ENCODE data around the gene SUMO3.
"Not testable (repeated sequence)": the region's sequence is repeated elsewhere in the genome, so short reads cannot be mapped to it uniquely, and the experiment has no call there.

The SUMO3 gene

DNA sequence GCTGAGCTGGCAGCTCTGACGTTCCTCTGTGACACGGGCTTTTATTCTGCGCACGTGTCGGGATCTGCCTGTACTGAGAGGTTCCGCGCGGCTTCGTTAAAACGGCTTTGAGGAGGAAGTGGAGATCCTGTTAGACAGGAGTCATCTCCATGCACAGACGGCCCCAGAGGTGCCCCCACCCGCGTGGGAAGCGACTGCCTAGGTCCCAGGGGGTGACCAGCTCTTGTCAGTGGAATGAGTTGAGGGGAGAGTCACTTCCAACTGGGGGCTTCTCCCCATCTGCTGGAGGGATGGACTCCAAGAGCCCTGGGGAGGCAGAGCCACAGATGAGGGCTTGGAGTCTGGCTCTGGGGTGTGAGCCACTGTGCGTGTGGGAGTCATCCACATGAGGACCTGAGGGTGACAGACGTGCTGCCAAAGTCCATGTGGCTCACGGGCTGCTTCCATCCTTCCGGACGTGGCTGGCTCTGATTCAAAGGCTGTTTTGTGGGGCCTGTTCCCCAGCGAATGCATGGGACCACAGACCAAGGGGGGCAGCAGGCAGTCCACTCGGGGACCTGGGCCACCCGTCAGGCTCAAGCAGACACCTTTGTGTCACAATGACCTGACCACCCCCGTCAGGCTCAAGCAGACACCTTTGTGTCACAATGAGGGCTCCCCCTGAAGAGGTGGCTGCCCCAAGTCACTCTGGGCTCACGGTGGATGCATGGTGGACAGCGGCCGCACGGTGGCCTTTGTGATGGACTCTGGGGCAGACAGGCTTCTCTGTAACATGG lies 28.8 kb upstream of the SUMO3 start:
- no peak for DNase-seq

- DNase-seq: no peak
These were observed 28.3 kb upstream of the SUMO3 start for GRCh38 chr21:44846224-44846484.

- peak; percentile 32 for DNase-seq
These were observed 27.8 kb upstream of the SUMO3 start for GRCh38 chr21:44845418-44846223.

DNA sequence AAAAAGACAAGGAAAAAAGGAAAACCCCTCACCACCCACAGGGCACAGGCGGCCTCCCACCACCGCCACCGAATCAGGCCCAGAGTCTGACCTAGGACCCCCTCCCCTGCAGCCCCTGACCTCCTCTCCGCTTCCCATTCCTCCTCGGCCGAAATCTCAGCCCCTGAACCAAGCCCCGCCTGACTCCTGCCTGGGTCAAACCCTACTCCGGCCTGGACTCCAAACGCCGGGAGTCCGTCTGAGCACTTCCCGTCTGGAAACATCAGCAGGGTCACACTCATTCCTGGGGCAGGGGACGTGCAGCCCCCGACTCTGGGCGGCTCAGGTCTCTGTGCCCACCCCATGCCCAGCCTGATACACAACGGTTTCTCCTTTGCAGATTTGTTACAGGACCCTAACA lies 26.4 kb upstream of the SUMO3 start:
- no peak for DNase-seq

GRCh38 chr21:44842721-44843445 lies 25.0 kb upstream of the SUMO3 start:
- no peak for DNase-seq

DNA sequence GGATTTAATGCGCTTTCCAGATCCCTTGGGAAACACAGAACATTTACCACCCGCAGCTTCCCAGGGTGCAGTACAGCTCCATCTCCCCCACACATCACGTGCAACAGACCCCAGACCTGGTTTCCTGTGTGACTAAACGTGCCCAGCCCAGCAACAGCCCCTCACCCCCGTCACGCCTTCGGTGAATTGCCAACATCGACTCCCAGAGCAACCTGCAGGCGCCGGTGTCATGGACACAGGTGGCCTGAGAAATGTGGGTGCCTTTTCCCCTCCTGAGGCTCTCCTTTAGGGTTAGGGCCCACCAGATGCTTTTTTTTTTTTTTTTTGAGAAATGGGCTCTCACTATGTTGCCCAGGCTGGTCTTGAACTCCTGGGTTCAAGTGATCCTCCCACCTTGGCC lies 24.2 kb upstream of the SUMO3 start:
- DNase-seq: no peak

DNA sequence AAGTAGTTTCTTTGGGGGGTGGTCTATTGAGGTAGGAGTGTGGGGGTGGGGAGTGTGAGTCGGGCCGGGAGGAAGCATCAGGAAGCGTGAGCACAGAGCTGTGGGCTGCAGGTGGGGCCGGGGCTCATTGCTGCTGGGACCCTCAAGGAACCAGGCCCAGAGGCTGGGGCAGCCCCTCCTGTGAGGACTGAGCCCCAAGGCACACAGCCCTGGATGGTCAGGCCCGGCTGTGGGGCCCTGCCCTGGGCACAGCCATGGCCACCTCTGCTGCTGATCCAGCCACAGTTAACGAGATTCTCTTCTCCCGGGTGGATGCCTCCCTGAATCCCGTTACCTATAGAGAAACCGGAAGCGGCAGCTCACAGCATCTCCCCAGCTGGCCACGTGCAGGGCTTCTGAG lies 22.9 kb upstream of the SUMO3 start:
- DNase-seq: no peak

DNA sequence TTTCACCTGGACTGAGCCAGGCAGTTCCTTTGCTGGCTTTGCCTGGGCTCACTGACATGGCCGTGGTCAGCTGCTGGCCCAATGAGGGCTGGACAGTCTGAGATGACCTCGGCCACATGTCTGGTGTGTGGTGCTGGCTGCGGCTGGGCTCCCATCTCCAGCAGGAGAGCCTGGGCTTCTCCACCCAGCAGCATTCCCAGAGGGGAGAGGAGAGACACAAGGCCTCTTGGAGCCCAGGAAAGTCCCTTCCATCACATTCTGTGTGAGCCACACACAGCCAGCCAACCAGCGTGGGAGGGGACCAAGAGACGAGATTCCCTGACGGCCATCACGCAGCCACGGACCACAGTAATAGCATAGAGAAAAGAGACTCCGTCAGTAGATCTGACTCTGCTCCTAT lies 21.1 kb upstream of the SUMO3 start:
- DNase-seq: no peak

DNA sequence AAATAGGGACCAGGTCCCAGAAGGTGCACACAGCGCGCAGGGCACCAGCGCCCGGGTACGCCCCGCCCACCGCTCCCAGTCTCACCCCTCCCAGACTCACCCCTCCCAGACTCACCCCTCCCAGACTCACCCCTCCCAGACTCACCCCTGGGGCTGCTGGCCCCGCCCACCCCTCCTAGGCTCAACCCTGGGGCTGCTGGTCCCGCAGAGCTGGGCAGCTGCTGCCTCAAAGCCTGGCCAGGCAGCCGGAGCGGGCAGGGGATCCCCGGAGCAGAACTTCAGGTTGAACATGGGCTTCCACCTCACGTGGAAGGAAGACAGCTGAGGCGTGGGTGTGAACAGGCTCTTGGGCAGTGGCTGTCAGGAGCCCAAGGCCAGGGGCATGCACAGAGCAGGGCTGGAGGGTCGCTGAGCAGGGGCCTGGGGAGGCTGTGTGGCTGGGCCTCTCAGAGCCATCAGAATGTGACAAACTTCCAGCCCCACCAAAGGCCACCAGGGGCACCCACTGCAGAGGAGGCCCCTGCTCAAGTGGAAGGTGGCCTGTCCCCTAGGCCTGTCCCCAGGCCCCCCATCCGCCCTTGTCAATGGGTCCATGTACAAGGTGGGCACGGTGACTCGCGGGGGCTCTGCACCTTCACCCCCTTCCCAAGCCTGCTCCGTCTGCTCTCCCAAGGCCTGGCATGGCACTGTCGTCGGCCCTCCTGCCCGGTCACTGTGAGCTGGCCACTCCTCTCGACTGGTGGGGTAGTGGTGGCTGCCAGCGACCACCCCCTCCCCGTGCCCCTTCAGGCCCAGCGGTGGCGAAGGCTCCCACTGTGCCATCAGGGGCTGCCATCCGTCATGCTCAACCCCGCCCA lies 20.4 kb upstream of the SUMO3 start:
- DNase-seq: no peak

GRCh38 chr21:44837537-44837936 lies 19.7 kb upstream of the SUMO3 start:
- no peak for DNase-seq

GRCh38 chr21:44836666-44837471 lies 19.0 kb upstream of the SUMO3 start:
- DNase-seq: no peak

- no peak for DNase-seq
These were observed 18.4 kb upstream of the SUMO3 start for GRCh38 chr21:44836349-44836665.

- DNase-seq: no peak
These were observed 17.7 kb upstream of the SUMO3 start for GRCh38 chr21:44835647-44835973.

DNA sequence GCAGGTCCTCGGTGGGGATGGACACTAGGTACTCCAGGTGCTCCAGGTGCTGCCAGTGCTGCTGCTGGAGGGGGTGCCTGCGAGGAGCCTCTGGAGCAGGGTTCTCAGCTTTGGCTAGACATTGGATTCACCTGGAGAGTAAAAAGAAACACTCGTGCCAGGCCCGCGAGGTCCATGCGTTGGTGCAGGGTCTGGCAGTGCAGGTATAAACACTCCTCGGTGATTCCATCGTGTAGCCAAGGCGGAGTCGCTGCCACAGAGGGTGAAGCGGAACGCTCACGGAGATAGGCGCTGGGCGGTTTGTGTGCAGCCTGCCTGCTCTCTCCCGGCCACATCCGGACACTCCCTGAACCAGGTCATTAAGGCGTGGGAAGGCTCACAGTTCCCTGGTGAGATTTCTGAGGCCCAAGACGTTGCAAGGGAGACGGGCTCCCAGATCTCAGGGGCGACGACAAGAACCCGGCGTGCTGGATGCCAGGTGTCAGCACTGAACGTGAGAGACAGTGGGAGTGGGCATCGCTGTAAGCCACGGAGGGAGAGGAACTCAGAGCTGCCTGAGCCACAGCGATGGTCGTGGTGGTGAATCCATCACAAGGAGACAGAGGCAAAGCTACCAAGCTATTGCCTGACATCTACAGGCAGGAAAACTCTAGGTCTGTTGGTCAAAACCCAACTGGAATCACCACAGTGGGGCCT lies 17.2 kb upstream of the SUMO3 start:
- DNase-seq: no peak

DNA sequence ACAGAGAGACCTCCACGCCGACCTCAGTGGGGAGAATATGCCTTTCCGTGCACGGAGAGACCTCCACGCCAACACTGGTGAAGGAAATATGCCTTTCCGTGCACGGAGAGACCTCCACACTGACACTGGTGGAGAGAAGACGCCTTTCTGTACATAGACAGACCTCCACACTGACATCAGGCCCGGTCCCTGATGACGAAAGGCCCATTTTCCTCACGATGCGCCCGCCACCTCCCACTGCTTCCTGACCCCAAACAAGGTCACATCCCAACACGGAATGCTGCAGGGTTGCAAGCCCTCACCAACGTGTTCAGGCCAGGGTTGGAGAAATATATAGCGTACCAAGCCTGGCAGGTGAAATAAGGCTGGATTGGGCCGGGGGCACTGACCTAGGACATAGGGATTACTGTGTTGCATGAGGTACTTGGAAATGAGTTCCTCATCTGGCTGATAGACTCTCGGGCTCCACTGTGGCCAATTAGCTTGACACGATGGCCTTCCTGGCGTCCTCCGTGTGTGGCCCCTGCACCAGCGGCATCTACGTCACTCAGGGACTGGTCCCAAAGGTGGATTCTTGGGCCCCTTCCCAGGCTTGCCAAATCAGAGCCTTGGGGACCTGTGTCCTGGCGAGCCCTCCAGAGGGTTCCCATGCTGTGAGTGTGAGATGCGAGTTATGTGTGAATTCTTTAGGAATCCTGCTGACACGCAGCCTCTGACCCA lies 16.5 kb upstream of the SUMO3 start:
- DNase-seq: no peak

DNA sequence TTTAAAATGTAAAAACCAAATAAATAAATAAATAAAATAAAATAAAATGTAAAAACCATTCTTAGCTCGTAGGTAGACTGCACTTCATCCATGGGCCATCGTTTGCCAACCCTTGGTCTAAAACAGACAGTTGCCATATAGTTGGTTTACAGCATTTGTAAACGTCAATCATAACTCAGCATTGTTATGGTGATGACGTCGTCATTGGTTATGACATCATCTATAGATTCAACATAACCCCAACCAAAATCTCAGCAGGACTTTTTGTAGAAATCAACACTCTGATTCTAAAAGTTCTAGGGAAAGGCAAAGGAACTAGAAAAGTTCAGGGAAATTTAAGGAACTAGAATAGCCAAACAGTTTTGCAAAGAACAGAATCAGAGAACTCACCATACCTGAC lies 15.8 kb upstream of the SUMO3 start:
- DNase-seq: no peak

- DNase-seq: not testable (repeated sequence)
These were observed 14.8 kb upstream of the SUMO3 start for GRCh38 chr21:44832516-44833255.

GRCh38 chr21:44831227-44831860 lies 13.5 kb upstream of the SUMO3 start:
- DNase-seq: no peak

GRCh38 chr21:44829507-44830092 lies 11.7 kb upstream of the SUMO3 start:
- DNase-seq: no peak
